ENCODE data around the gene ADH1B.
"Not testable (repeated sequence)": the region's sequence is repeated elsewhere in the genome, so short reads cannot be mapped to it uniquely, and the experiment has no call there.

ADH1B gene

DNA sequence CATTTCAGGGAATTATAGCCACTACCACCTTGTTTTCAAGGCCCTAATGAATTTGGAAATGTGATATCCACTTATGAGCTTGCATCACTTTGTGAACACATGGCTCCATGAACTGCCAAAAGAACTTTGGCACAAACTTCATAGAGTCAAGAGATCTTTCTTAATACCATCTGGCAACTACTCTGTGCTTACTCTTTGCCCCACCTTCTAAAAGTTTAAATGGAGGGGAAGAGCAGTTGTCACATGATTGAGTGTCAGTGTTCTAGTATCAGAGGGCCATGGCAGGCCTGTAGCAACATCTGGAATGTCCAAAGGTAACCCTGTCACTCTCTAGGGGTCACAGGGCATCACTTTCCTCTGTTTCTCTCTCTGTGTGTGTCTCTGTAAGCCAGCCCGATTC is 2.6 kb upstream of the ADH1B start:
- DNase-seq = no peak

DNA sequence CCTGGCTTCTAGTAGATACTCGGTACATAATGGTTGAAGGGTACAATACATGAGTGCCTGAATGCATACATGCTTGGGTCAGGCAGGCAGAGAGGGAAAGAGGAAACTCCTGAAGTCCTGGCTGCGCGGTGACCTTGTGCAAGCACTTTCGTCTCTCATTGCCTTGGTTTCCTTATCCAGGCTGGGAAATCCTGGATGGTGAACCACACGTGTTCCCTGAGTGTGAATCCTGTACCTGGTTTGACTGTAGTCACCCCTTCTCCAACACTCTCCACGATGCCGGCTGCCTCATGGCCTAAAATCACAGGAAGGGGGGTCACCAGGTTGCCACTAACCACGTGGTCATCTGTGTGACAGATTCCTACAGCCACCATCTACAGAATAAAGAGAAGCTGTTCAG is 3.4 kb downstream of the ADH1B start:
- not testable (repeated sequence) for DNase-seq

DNA sequence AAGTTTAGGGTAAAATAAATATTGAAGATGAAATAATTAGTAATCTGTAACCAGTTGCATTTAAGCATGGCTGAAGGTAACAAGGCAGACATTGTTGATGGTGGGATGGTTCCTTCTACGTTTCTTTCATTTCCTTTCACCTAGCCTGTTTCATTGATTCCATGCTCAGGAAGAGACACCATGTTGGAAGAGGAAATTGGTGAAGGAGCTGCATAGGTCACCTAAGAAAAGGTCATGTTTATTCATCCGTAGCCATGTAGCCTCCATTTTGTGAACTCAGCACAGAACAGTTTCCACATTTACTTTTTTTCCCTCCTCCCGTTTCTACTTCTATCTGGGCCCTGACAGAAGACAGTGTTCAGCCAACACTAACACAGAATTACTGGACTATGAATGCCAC is 3.8 kb downstream of the ADH1B start:
- DNase-seq = no peak

DNA sequence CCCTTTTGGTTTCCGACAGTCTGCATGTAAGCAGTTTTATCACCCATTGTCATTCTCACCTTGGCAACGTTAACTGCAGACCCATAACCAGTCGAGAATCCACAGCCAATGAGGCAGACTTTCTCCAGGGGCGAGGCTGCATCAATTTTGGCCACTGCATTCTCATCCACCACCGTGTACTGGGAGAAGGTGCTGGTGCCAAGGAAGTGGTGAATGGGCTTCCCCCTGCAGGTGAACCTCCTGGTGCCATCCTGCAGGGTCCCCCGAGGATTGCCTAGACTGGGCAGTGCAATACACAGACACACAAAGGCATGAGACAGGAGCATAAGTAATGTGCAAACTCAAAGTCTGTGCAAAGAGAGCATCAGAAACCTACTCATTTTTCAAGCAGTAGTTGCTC is 5.4 kb downstream of the ADH1B start:
- DNase-seq = no peak

DNA sequence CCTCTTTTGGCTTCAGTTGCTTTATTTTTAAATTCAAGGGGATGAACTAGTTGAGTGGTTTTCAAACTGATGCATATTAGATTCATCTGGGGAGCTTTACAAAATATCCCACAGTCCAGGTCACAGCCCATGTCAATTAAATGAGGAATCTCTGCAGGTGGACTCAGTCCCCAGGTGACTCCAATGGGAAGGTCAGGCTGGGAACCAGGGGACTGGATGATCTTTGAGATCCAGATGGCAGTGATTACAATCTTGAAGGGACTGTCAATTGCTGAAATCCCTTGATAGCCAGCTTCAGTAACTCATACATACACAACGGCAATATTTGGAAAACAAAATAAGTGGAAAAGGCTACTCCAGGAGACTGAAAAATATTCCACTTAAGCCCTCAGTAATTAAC is 7.0 kb downstream of the ADH1B start:
- no peak for DNase-seq

DNA sequence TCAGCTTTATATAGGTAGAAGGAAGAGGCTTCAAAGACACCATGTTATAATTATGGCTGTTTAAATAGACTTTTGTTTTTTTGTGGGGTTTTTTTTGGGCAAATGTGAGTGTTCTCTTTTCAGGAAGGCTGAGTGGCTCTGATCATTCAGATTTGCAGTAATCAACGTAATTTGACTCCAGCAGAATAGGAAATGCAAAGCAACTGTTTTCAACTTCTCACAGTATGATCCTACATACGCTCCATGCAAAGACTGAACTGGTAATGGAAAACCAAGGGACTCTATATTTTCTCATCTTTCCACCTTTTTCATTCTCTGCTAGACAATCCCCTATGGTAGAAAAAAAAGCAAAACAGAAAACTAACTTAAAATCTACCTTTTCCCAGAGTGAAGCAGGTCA is 10.8 kb downstream of the ADH1B start:
- no peak for DNase-seq

DNA sequence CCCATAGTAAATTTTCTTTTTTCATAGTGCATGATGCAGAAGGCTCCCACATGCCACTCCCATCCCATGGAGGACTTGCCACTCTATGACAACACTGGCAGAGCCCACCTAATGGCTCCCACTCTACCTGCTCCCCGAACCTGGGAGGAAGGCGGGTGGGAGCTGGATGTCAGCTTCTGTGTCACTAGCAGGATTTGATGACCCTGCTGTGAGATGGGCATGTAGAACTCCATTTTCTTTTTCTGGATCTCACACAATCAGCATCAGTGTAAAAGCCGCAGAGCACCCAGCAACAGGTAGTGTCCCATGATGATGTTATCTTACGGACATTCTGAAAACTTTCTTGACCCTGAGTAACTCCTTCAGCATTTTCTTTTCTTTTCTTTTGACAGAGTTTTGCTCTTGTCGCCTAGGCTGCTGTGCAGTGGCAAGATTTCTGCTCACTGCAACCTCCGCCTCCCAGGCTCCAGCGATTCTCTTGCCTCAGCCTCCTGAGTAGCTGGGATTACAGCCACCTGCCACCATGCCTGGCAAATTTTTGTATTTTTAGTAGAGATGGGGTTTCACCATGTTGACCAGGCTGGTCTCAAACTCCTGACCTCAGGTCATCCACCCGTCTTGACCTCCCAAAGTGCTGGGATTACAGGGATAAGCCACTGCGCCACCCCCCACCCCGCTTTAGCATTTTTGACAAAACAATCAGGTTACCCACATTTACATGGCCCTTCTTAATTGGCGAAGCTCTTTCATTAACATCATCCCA is 15.4 kb downstream of the ADH1B start:
- no peak for DNase-seq

DNA sequence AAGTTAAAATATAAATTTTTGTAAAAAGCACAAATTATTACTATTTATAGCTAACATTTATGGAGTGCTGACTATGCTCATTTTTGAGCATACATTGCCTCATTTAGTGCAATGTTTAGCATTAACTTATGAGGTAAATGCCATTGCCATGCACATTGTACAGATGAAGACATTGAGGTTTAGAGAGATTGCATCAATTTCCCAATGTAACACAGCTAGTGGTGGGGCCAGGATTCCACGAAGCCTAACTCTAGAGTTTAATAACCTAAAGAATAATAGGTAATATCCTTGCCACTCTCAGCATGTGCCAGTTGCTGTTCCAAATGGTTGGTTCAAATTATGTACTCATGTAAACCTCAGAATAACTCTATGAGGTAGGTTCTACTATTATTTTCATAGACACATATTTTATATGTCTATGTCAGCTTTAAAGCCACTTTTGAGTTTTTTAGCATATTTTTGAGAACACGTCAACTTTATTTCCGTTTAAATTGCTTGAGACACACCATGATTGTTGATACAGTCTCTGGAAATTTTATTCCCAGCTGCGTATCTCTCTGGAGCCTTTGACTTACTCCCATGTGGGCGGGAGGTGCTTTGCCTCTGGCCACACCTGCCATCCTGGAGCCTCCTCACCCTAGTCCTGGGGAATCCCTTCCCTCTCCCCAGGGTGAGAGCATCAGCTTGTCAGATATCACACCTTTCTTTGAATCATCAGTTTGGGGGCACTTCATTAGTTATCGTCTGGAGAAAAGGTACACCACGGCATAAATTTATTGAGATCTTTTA is 19.6 kb downstream of the ADH1B start:
- DNase-seq = no peak

DNA sequence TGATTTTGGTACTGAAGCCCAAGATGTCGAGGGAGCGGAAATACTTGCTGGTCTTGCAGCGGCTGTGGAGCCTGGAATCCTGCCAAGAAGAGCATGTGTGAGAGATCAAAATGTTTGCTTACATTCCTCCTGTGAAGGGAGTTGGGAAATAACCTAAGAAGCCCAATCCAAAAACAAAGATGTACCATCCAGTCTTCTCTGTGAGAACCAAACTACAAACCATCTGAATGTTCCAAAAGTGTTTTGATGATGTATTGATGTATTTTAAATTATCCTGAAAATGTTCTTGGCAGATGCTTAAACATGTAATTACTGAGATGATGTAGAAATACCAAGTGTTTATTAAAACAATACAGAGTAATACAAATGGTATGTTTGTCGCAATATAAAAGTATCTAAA is 20.3 kb downstream of the ADH1B start:
- no peak for DNase-seq

DNA sequence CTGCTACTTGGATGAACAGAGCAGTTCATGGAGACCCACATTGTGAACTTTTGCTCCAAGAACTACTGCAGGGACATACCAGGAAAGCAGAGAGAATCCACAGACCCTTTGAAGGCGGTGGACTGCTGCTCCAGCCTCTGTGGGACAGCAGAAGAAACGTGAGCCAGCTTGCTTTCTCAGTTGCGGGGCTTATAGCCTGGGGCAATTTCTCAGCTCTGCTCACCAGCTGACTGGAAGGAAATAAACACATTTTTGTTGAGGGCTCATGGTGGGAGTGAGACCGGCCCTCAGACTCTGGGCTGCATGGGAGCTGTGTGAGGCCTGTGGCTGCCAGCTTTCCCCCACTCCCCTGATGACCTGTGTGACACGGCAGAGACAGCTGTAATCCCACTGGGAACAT is 27.8 kb downstream of the ADH1B start:
- DNase-seq = no peak

DNA sequence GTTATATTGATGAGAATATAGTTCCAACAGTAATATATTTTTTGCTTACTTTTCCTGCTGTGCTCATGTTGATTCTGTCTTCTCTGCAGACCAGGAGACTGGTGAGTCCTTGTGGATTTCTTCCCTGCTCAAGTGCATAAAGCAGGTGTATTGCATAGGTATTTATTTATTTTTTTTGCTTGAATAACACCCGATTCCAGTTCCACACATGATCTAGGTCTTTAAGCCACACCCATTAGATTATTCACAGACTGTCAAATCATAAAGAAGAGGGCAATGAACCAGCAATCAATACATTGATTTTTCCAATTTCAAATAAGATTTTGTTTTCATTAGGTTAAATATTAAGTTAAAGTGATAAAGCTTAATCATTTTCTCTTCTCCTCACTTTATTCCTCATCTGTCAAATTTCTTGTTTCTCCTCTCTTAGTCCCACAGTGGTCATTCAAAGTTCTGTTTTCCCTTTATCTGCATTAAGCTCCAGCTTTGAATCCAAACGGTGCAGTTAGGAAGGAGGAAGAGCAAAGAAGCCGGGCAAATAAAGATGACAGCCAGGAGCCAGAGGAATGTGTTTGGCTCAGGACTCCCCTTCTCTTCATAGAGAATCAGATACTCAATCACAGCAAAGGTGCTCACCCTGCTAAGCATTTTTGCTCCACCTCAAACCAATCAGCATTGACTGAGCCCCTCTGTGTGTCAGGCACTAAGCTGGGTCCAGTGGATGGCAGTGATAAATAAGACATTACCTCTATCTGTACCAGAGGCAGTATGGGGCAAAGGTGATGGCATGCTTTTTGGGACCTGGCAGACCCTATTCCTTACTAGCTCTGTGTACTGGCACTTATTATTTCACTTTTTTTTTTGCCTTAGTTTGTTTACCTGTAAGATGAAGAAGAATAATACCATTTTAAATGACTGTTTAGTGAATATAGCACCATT is 30.1 kb downstream of the ADH1B start, which contains the start of gene ADH1A:
Gene ADH1A, minus strand, starts transcription at position 138 of the 939 bp plus-strand sequence. Its CDS starts 71 bp downstream, at position 67.
- no peak for DNase-seq

DNA sequence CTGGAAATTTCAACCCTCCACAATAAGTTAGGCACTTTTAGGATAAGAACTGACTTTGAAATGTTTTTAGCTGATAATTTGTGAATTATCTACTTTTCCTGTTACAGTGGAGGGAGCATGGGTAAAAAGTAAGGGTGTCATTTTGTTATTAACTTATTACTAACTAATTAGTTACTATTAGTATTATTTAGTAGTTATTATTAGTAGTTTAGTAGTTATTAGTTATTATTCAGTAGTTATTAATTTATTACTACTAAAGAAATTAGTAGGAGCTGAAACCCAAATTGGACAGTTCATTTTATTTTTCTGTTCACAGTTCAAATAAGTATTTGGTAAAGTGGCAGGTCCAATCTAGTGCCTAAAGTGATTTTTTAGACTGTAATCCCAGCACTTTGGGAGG is 35.8 kb downstream of the ADH1B start:
- DNase-seq = no peak

DNA sequence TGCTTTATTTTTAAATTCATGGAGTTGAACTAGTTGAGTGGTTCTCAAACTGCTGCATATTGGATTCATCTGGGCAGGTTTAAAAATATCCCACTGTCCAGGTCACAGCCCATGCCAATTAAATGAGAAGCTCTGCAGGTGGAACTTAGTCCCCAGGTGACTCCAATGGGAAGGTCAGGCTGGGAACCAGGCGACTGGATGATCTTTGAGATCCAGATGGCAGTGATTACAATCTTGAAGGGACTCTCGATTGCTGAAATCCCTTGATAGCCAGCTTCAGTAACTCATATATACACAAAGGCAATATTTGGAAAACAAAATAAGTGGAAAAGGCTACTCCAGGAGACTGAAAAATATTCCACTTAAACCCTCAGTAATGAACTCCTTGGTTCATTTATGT is 38.5 kb downstream of the ADH1B start:
- no peak for DNase-seq

DNA sequence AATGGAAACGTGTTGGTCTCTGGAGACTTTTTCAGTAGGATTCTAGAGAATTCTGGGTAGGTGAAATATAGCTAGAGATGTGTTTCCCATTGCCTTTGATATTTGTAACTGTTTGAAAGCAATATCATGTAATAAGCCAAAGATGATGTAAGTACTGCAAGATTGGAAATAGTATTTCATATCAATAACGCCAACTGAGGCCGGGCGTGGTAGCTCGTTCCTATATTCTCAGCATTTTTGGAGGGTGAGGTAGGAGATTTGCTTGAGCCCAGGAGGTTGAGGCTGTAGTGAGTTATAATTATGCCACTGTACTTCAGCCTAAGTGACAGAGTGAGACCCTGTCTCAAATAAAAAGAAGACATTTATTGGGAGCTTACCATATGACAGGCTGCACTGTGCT is 39.9 kb downstream of the ADH1B start:
- DNase-seq = no peak

DNA sequence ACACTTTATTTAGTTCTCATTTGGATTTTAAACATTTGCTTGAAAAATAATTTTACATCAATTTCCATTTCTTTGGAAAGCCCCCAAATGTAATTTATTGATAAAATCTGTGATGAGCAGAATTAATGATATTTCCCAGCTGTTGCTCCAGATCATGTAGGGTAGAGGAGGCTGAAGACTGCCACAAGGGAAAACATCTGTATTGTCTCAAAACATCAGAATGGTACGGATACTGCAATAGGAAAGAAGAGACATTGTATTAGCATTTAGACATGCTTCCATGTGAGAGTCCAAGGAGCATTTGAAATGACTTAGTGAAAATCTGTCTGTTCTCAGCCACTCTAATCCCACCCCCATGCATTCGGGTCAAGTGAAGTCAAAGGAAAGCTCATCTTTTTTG is 44.8 kb downstream of the ADH1B start:
- no peak for DNase-seq

DNA sequence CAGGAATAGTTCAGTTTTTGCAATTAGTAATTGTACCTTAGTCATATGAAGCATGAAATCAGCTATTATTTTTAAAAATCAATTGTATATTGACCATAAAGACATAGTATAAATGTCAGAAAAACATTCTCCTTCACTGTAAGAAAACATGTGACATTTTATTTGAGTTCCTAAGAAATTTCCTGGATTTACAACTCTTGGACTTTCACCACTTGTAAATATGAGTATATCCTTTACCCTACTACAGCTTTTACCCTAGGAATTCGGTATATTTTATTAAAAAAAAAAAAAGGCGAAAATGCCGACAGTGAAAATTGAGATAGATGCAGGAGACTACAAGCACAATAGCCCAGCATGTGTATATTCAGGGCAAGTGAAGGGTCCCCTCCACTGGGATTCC is 45.3 kb downstream of the ADH1B start:
- no peak for DNase-seq

DNA sequence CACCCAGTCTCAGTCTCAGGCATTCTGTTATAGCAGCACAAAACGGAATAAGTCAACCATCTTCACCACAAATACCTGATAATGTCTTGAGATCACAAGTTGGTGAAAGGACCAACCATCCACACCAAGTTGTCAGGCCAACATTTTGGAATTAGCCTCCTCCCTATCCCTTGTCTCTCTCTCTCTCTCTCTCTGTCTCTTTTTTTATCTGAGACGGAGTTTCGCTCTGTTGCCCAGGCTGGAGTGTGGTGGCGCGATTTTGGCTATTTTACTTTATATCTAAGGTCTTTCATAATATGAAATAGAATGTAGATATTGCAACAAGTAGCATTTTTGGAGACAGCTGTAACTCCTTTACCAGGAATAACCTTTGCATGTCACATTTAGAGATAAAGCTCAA is 46.2 kb downstream of the ADH1B start:
- no peak for DNase-seq

DNA sequence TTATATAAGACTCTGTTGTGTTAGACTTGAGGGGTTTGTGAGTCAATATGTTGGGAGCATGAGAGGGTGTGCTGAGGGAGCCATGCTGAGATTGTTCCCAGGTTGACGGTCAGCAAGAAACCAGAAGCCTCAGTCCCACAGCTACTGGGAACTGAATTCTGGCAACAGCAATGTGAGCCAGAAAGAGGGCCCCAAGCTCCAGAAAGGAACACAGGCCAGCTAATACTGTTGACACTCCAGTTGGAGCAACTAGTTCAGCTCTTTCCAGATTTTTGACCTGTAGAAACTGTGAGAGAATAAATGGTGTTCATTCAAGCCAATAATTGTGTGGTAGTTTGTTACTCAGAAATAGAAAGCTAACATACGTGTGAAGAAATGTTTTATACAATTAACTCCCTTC is 47.5 kb downstream of the ADH1B start:
- no peak for DNase-seq

DNA sequence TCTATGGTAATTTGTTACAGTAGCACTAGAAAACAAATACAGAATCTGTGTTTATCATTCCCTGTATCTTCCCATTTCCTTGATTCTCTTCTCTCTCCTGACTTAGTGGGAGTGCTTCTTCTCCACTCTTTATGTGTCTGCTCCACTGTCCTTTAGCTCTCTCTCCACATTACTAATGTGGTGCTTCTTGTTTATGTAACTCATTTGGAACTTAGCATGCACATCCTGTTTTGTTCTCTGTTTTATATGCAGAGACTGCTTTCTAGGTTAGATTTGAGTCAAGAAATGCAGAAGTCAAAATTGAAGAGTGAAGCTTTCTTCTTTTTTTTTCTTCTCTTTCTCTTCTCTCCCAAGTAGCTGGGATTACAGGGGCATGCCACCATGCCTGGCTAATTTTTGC is 56.3 kb downstream of the ADH1B start:
- no peak for DNase-seq

Measured in GOT3 (cell line).